H9 (cell line): ENCODE data around the gene PIP4P1. TPM values are rescaled to one million over a fixed set of nuclear protein-coding genes. Genes with fewer than 3 reads are reported as not detected.

Source experiments
- DNase-seq: peaks from one replicate; pipeline ENCODE4 v3.0.0-alpha.2; 2017
- H2AFZ ChIP-seq: one replicate; pipeline ENCODE4 v1.6.1; 2013; ENCODE audit warnings: mild to moderate bottlenecking, low read length, control low read depth, moderate library complexity
- H2AK5ac ChIP-seq: 2 replicates; pipeline ENCODE4 v1.6.1; 2013; ENCODE audit warnings: low read length, control low read depth, mixed read lengths; ENCODE audit not compliant: insufficient read length
- H2BK120ac ChIP-seq: one replicate; pipeline ENCODE4 v1.6.1; 2013; ENCODE audit warnings: low read depth, mild to moderate bottlenecking, low read length, control low read depth, inconsistent platforms; ENCODE audit not compliant: poor library complexity, severe bottlenecking
- H2BK12ac ChIP-seq: 2 replicates; pipeline ENCODE4 v1.6.1; 2013; ENCODE audit warnings: low read length, control low read depth, mixed read lengths, low read depth; ENCODE audit not compliant: insufficient read length
- H2BK15ac ChIP-seq: 2 replicates; pipeline ENCODE4 v1.6.1; 2013; ENCODE audit warnings: low read depth, low read length, control low read depth
- H2BK20ac ChIP-seq: one replicate; pipeline ENCODE4 v1.6.1; 2013; ENCODE audit warnings: low read depth, mild to moderate bottlenecking, low read length, control low read depth, inconsistent platforms; ENCODE audit not compliant: poor library complexity, severe bottlenecking
- H2BK5ac ChIP-seq: 2 replicates; pipeline ENCODE4 v1.6.1; 2013; ENCODE audit warnings: low read length, control low read depth, mixed read lengths; ENCODE audit not compliant: insufficient read length
- H3K14ac ChIP-seq: 2 replicates; pipeline ENCODE4 v1.6.1; 2013; ENCODE audit warnings: low read length, control low read depth; ENCODE audit not compliant: insufficient read depth
- H3K18ac ChIP-seq: 2 replicates; pipeline ENCODE4 v1.6.1; 2013; ENCODE audit warnings: low read depth, mild to moderate bottlenecking, mixed read lengths, low read length, control low read depth; ENCODE audit not compliant: insufficient read length
- H3K23ac ChIP-seq: 2 replicates; pipeline ENCODE4 v1.6.1; 2013; ENCODE audit warnings: low read length, control low read depth, mixed read lengths, low read depth; ENCODE audit not compliant: insufficient read length
- H3K23me2 ChIP-seq: 2 replicates; pipeline ENCODE4 v1.6.1; 2013; ENCODE audit warnings: low read depth, mild to moderate bottlenecking, mixed read lengths, low read length, control low read depth; ENCODE audit not compliant: insufficient read length, poor library complexity, severe bottlenecking
- H3K27ac ChIP-seq: 2 replicates; pipeline ENCODE4 v1.5.1; 2013; ENCODE audit warnings: low read length, control low read depth, mixed read lengths, low read depth; ENCODE audit not compliant: insufficient read length
- H3K27me3 ChIP-seq: 2 replicates; pipeline ENCODE4 v1.6.1; 2013; ENCODE audit warnings: low read length, control low read depth, inconsistent platforms; ENCODE audit not compliant: insufficient read depth
- H3K4ac ChIP-seq: 2 replicates; pipeline ENCODE4 v1.6.1; 2013; ENCODE audit warnings: low read depth, mild to moderate bottlenecking, control low read depth, inconsistent platforms, low read length, moderate library complexity
- H3K4me1 ChIP-seq: 2 replicates; pipeline ENCODE4 v1.6.1; 2013; ENCODE audit warnings: low read length, control low read depth, inconsistent platforms; ENCODE audit not compliant: insufficient read depth
- H3K4me2 ChIP-seq: 2 replicates; pipeline ENCODE4 v1.6.1; 2013; ENCODE audit warnings: low read length, control low read depth, mixed read lengths; ENCODE audit not compliant: insufficient read length, insufficient read depth
- H3K56ac ChIP-seq: 2 replicates; pipeline ENCODE4 v1.6.1; 2013; ENCODE audit warnings: low read depth, mild to moderate bottlenecking, mixed read lengths, low read length, control low read depth; ENCODE audit not compliant: insufficient read length
- H3K79me1 ChIP-seq: 2 replicates; pipeline ENCODE4 v1.6.1; 2013; ENCODE audit warnings: low read depth, mild to moderate bottlenecking, moderate library complexity, low read length, control low read depth, inconsistent platforms; ENCODE audit not compliant: insufficient read depth, poor library complexity, severe bottlenecking
- H3K79me2 ChIP-seq: 2 replicates; pipeline ENCODE4 v1.6.1; 2013; ENCODE audit warnings: low read length, control low read depth, inconsistent platforms; ENCODE audit not compliant: insufficient read depth
- H3K9ac ChIP-seq: 2 replicates; pipeline ENCODE4 v1.6.1; 2013; ENCODE audit warnings: low read length, control low read depth, mixed read lengths; ENCODE audit not compliant: insufficient read length; ENCODE audit errors: extremely low read depth
- H3K9me3 ChIP-seq: one replicate; pipeline ENCODE4 v1.6.1; 2013; ENCODE audit warnings: low read depth, low read length, inconsistent platforms; ENCODE audit not compliant: control insufficient read depth
- H3T11ph ChIP-seq: one replicate; pipeline ENCODE4 v1.6.1; 2013; ENCODE audit warnings: mild to moderate bottlenecking, low read length, control low read depth, inconsistent platforms
- H4K20me1 ChIP-seq: one replicate; pipeline ENCODE4 v1.6.1; 2013; ENCODE audit not compliant: control insufficient read depth, insufficient read length, insufficient read depth
- H4K5ac ChIP-seq: 2 replicates; pipeline ENCODE4 v1.6.1; 2013; ENCODE audit warnings: low read depth, mild to moderate bottlenecking, mixed read lengths, low read length, control low read depth; ENCODE audit not compliant: insufficient read length
- H4K8ac ChIP-seq: replicated peaks from 2 replicates; pipeline ENCODE4 v1.6.1; 2013; ENCODE audit warnings: low read length, control low read depth, mixed read lengths, low read depth; ENCODE audit not compliant: insufficient read length
- H4K91ac ChIP-seq: 2 replicates; pipeline ENCODE4 v1.6.1; 2013; ENCODE audit warnings: low read depth, mild to moderate bottlenecking, moderate library complexity, mixed read lengths, low read length, control low read depth; ENCODE audit not compliant: insufficient read length
- H3K27ac Mint-ChIP-seq, 3 experiments: 2 replicates in 2 of 3; 3 replicates in 1 of 3; pipeline ENCODE4 v1.8.0; 2020 to 2021; ENCODE audit warnings: mixed read lengths in 3 of 3, mild to moderate bottlenecking in 1 of 3, moderate library complexity in 1 of 3
- H3K27me3 Mint-ChIP-seq: 2 replicates; pipeline ENCODE4 v1.8.0; 2021; ENCODE audit warnings: low read depth, mild to moderate bottlenecking, moderate library complexity, mixed read lengths
- H3K36me3 Mint-ChIP-seq, 3 experiments: 2 replicates in 2 of 3; 3 replicates in 1 of 3; pipeline ENCODE4 v1.8.0; 2020 to 2021; ENCODE audit warnings: low read depth in 3 of 3, mixed read lengths in 3 of 3; ENCODE audit not compliant: insufficient read depth in 1 of 3
- H3K4me1 Mint-ChIP-seq, 2 experiments: 2 replicates each; pipeline ENCODE4 v1.8.0; 2020; ENCODE audit warnings: mixed read lengths in 2 of 2
- H3K4me3 Mint-ChIP-seq, 2 experiments: 2 replicates in 1 of 2; 3 replicates in 1 of 2; pipeline ENCODE4 v1.8.0; 2020 to 2021; ENCODE audit warnings: mild to moderate bottlenecking in 2 of 2, mixed read lengths in 2 of 2, moderate library complexity in 1 of 2
- H3K9me3 Mint-ChIP-seq, 2 experiments: 2 replicates in 1 of 2; 3 replicates in 1 of 2; pipeline ENCODE4 v1.8.0; 2020; ENCODE audit warnings: mild to moderate bottlenecking in 2 of 2, mixed read lengths in 2 of 2, moderate library complexity in 1 of 2
- CTCF ChIP-seq: fragments of 200-600 bp; sonication (generic); conservative IDR thresholded peaks from 3 replicates; pipeline ENCODE4 v1.8.0; 2021; ENCODE audit warnings: antibody characterized with exemption, mild to moderate bottlenecking
- WGBS: extraction: QIAGEN DNeasy Blood & Tissue Kit; methylation state at CpG from one replicate; pipeline ENCODE4 v1.1.7; 2013; ENCODE audit warnings: missing lambda C conversion rate, low lambda C conversion rate, mixed read lengths; ENCODE audit not compliant: insufficient read length; ENCODE audit errors: extremely low coverage; 5-methylcytosine and 5-hydroxymethylcytosine counted together
- total RNA-seq: library from RNA; stranded (reverse); gene quantifications from 2 replicates; pipeline ENCODE4 v1.2.1, GENCODE V29; 2021

The PIP4P1 gene
- total RNA-seq, 1 experiment from 2014 or later: 41.6 TPM

DNA sequence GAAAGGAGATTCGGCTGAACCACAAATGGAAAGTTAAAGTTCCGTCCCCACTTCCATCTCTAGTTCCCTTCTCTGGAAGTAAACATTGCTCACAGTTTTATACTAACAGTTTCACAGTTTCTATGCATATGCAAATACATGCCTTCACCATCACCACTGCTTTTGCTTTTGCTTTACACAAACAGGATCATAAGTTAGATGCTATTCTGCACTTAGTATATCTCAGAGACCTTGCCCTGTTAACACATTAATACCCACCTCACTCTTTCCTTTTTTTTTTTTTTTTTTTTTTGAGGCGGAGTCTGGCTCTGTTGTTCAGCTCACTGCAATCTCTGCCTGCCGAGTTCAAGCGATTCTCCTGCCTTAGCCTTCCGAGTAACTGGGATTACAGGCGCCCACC lies 48.8 kb downstream of the PIP4P1 start:
- Histone ChIP-seq H3K79me1 (no peaks in the 10 kb centered on the region), H4K5ac (no peak overlapping the region), H2BK15ac (no peak overlapping the region), H3K4ac (no peak overlapping the region), H2BK20ac (no peak overlapping the region), H3K23me2 (peaks cover 4% of the 10 kb centered on the region), H2AK5ac (no peak overlapping the region), H4K8ac (no peak overlapping the region), H3K4me1 (no peaks in the 10 kb centered on the region), H4K20me1 (no peaks in the 10 kb centered on the region), H3K79me2 (no peaks in the 10 kb centered on the region), H2BK5ac (no peak overlapping the region), H4K91ac (no peak overlapping the region), H3K18ac (no peak overlapping the region), H2AFZ (no peak overlapping the region), H3K9ac (peak overlapping the region; percentile 65), H2BK120ac (no peak overlapping the region), H3K56ac (no peak overlapping the region), H3K23ac (no peak overlapping the region), H3K27ac (no peak overlapping the region), H3K9me3 (no peaks in the 10 kb centered on the region), H3K4me2 (peak overlapping the region; percentile 70), H3T11ph (no peak overlapping the region), H2BK12ac (no peak overlapping the region), H3K27me3 (no peaks in the 10 kb centered on the region), H3K14ac (no peak overlapping the region)
- H3K9me3 Mint-ChIP-seq: no peaks in the 10 kb centered on the region
- H3K27me3 Mint-ChIP-seq: no peaks in the 10 kb centered on the region
- WGBS: no CpG with 5 or more reads among the region's 7 CpGs
- no peak overlapping the region; a peak in 2 of 7 replicates for H3K27ac Mint-ChIP-seq
- no peak for DNase-seq
- TF ChIP-seq CTCF: no peak
- peak overlapping the region; percentile 78 to 91 for H3K4me3 Mint-ChIP-seq
- peaks cover 21% of the 10 kb centered on the region in 2 experiments for H3K4me1 Mint-ChIP-seq
- H3K36me3 Mint-ChIP-seq: peaks cover 2 to 8% (median 7%) of the 10 kb centered on the region in 3 experiments; a peak in 4 of 7 replicates
